Gastroesophageal sphincter (tissue), 4 donors: ENCODE measurements around the gene ADAMTS17. TPM values are rescaled to one million over a fixed set of nuclear protein-coding genes. Genes with fewer than 3 reads are reported as not detected.
"Not testable (repeated sequence)": the region's sequence is repeated elsewhere in the genome, so short reads cannot be mapped to it uniquely, and the experiment has no call there.

ENCODE experiments used
- ATAC-seq: fragments of 150-250 bp; one replicate; pipeline ENCODE4 v1.9.1; 2016; ENCODE audit warnings: mild to moderate bottlenecking, moderate library complexity
- H3K27ac ChIP-seq, 4 donors: fragments of 200-600 bp; sonication (generic) in 3 of 4; 1 replicate in 3 of 4; 2 replicates in 1 of 4; pipeline ENCODE4 v1.5.1; 2016 to 2019
- H3K27me3 ChIP-seq: fragments of 200-600 bp; sonication (generic); one replicate; pipeline ENCODE4 v1.5.1; 2019
- H3K36me3 ChIP-seq, 2 donors: fragments of 200-600 bp; sonication (generic); one replicate each; pipeline ENCODE4 v1.5.1; 2019; ENCODE audit warnings: control low read depth in 1 of 2
- H3K4me1 ChIP-seq, 3 donors: fragments of 200-600 bp; sonication (generic); 1 replicate in 2 of 3; 2 replicates in 1 of 3; pipeline ENCODE4 v1.5.1; 2016 to 2019; ENCODE audit warnings: control low read depth in 2 of 3
- H3K4me3 ChIP-seq, 2 donors: fragments of 200-600 bp; sonication (generic); one replicate each; pipeline ENCODE4 v1.5.1; 2019; ENCODE audit warnings: mild to moderate bottlenecking in 1 of 2, moderate library complexity in 1 of 2
- H3K9me3 ChIP-seq, 3 donors: fragments of 200-600 bp; sonication (generic); one replicate each; pipeline ENCODE4 v1.5.1; 2017 to 2019; ENCODE audit warnings: control low read depth in 2 of 3
- EP300 ChIP-seq: sonication (generic); formaldehyde crosslinking; IDR thresholded peaks from one replicate; pipeline ENCODE4 v1.6.1; 2017; ENCODE audit warnings: antibody characterized with exemption, mild to moderate bottlenecking
- POLR2A ChIP-seq, 2 donors: fragments of 450-650 bp; IDR thresholded peaks; one replicate each; pipeline ENCODE4 v1.6.1; 2017; ENCODE audit warnings: antibody characterized with exemption in 2 of 2, mild to moderate bottlenecking in 2 of 2, moderate library complexity in 1 of 2
- POLR2AphosphoS5 ChIP-seq: sonication (generic); formaldehyde crosslinking; IDR thresholded peaks from one replicate; pipeline ENCODE4 v1.6.1; 2017; ENCODE audit warnings: antibody characterized with exemption
- WGBS, 2 donors: methylation state at CpG; one replicate each; pipeline ENCODE4 v1.1.5; 2018; ENCODE audit warnings: low coverage in 1 of 2; 5-methylcytosine and 5-hydroxymethylcytosine counted together
- total RNA-seq, 4 donors: library from RNA; depleted of rRNA; stranded (reverse); fragments of >200 nt; gene quantifications; one replicate each; pipeline ENCODE4 v1.1.0, GENCODE V29; 2016
- TF ChIP-seq, protein P1 (sequence below), 4 experiments: fragments of 200-600 bp in 2 of 4; fragments of 450-650 bp in 2 of 4; sonication (generic) in 1 of 4; IDR thresholded peaks; one replicate each; pipeline ENCODE4 v1.5.1; 2017 to 2019; ENCODE audit warnings: antibody characterized with exemption in 4 of 4, mild to moderate bottlenecking in 2 of 4, moderate library complexity in 2 of 4

Gene ADAMTS17
- total RNA-seq, 4 donors from 2014 or later = 4.9 to 14.0 (median 11.3) TPM

DNA sequence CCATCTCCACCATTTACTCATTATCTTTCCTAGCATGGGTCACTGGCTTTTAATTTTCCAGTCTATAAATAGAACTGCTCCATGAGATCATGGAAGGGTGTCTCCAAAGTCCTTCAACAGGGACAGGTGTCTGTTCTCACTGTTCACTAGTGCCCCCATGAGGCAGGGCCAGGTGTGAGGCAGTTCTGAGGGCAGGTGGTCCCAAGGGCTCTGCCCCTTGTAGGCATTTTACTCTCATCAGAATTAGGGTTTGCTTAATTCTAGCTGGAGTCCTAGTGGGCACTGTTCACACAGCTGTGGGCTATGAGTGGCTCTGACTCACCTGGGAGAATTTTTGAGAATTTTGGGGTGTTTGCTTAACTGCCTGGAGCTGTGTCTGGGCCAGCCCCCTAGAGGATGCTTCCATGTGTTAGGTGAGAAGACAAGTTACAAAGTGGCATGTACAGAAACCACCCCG lies 360.6 kb downstream of the ADAMTS17 start:
- 82 to 90% methylated on average over 1 of the region's 1 CpG for WGBS, 2 donors
- no peaks in the 10 kb centered on the region for H3K36me3 ChIP-seq
- H3K4me3 ChIP-seq = no peak overlapping the region
- no peak for ATAC-seq
- H3K9me3 ChIP-seq = no peaks in the 10 kb centered on the region
- no peak overlapping the region for H3K27ac ChIP-seq
- peaks cover 0 to 10% (median 0%) of the 10 kb centered on the region in 3 donors for H3K4me1 ChIP-seq
- TF ChIP-seq POLR2AphosphoS5 (no peak), EP300 (no peak), POLR2A (IDR thresholded peaks at IDR 0.05) (no peak)
- TF ChIP-seq, protein P1, sequence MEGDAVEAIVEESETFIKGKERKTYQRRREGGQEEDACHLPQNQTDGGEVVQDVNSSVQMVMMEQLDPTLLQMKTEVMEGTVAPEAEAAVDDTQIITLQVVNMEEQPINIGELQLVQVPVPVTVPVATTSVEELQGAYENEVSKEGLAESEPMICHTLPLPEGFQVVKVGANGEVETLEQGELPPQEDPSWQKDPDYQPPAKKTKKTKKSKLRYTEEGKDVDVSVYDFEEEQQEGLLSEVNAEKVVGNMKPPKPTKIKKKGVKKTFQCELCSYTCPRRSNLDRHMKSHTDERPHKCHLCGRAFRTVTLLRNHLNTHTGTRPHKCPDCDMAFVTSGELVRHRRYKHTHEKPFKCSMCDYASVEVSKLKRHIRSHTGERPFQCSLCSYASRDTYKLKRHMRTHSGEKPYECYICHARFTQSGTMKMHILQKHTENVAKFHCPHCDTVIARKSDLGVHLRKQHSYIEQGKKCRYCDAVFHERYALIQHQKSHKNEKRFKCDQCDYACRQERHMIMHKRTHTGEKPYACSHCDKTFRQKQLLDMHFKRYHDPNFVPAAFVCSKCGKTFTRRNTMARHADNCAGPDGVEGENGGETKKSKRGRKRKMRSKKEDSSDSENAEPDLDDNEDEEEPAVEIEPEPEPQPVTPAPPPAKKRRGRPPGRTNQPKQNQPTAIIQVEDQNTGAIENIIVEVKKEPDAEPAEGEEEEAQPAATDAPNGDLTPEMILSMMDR (IDR thresholded peaks at IDR 0.05) = no peak
- no peaks in the 10 kb centered on the region for H3K27me3 ChIP-seq

DNA sequence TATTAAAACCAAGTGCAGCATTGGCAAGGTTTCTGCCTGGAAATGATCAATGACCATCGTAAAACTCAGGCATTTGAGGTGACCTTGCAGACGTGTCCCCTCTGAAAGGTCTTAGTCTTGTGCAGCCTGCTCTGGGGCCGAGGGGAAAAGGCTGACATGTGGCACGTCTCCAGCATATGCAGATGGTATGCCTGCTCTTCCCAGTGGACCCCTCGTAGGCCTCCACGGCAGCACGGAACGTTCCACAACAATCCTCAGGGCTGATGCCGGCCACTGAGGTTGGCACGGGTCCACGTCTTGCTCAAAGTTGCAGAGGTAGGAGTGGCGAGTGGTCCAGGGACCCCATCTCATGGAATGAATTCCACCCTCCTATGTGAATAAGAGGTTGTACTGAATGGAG lies 361.0 kb downstream of the ADAMTS17 start:
- Histone ChIP-seq H3K9me3 (no peaks in the 10 kb centered on the region), H3K36me3 (no peaks in the 10 kb centered on the region), H3K27ac (no peak overlapping the region), H3K4me3 (no peak overlapping the region), H3K27me3 (no peaks in the 10 kb centered on the region), H3K4me1 (peaks cover 0 to 10% (median 0%) of the 10 kb centered on the region in 3 donors)
- ATAC-seq = no peak
- TF ChIP-seq POLR2A (IDR thresholded peaks at IDR 0.05) (no peak), POLR2AphosphoS5 (no peak), EP300 (no peak)
- TF ChIP-seq, protein P1 (IDR thresholded peaks at IDR 0.05) = no peak
- 74% methylated on average over 9 of the region's 12 CpGs; no CpG with 5 or more reads in 1 of the 2 donors for WGBS, 2 donors

DNA sequence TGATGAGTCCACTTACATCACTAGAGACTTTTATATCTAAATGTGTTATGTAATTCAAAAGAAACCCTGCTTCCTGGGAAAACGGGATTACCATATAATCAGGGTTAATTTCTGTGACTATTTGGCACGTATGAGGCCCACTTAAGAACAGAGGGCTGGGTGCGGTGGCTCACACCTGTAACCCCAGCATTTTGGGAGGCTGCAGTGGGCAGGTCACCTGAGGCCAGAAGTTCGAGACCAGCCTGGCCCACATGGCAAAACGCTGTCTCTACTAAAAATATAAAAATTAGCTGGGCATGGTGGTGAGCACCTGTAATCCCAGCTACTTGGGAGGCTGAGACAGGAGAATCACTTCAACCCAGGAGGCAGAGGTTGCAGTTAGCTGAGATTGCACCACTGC lies 361.9 kb downstream of the ADAMTS17 start:
- H3K27me3 ChIP-seq, H3K36me3 ChIP-seq, H3K27ac ChIP-seq, H3K4me3 ChIP-seq, ATAC-seq, H3K9me3 ChIP-seq, H3K4me1 ChIP-seq: not testable (repeated sequence)
- WGBS, 2 donors = 89 to 95% methylated on average over 5 of the region's 5 CpGs

DNA sequence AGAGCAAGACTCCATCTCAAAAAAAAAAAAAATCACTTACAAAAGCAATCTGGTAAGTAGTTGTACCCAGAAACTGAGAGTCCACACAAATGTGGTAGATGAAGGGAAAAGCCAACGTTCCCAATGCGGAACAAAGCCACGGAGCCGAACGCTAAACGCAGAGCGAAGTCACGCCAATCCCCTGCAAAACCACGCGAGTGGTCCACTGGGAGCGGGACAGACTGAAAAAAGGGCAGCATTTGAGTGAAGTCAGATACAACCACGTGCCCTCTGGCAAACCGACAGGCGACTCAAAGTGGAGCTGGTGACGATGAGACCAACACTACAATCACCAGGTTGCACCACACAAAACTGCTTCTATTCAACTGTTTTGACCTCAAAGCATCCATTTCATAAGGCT lies 362.4 kb downstream of the ADAMTS17 start:
- Histone ChIP-seq H3K4me1 (peaks cover 0 to 10% (median 0%) of the 10 kb centered on the region in 3 donors), H3K36me3 (peaks cover 0 to 5% of the 10 kb centered on the region in 2 donors), H3K27ac (no peak overlapping the region), H3K4me3 (no peak overlapping the region), H3K9me3 (no peaks in the 10 kb centered on the region), H3K27me3 (no peaks in the 10 kb centered on the region)
- WGBS, 2 donors = 92 to 95% methylated on average over 8 to 14 of the region's 15 CpGs
- no peak for ATAC-seq
- TF ChIP-seq POLR2A (IDR thresholded peaks at IDR 0.05) (no peak), POLR2AphosphoS5 (no peak), EP300 (no peak)
- TF ChIP-seq, protein P1 (IDR thresholded peaks at IDR 0.05) = no peak

DNA sequence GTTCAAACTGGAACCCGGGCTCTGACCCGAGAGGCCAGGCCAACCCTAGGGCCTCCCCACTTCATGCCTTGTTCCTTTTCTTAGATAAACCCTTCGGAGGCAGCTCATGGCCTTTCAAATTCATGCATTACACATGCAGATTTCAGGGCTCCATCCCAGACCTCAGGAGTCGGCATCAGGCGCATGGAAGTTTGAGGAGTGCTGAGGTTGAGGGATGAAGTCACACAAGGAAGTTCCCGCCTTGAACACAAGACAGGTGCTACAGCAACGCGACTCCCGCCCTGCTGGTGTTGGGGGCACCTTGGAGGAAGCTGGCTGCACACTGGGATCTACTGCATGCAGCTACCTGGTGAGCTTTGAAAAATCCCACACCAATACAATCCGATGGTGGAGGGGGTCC lies 363.3 kb downstream of the ADAMTS17 start:
- no peak overlapping the region for H3K27ac ChIP-seq
- no peak for ATAC-seq

More for the DNA sequence above, 363.3 kb downstream of the ADAMTS17 start:
- no peaks in the 10 kb centered on the region for H3K9me3 ChIP-seq
- H3K36me3 ChIP-seq = peaks cover 0 to 14% of the 10 kb centered on the region in 2 donors
- no peaks in the 10 kb centered on the region for H3K27me3 ChIP-seq
- H3K4me1 ChIP-seq = peaks cover 0 to 4% (median 0%) of the 10 kb centered on the region in 3 donors
- WGBS, 2 donors = 73 to 95% methylated on average over 3 of the region's 10 CpGs
- H3K4me3 ChIP-seq = no peak overlapping the region
- TF ChIP-seq, protein P1 (IDR thresholded peaks at IDR 0.05) = no peak
- TF ChIP-seq POLR2AphosphoS5 (no peak), EP300 (no peak), POLR2A (IDR thresholded peaks at IDR 0.05) (no peak)
